Measurements from ENCODE around the gene SLC35F1. TPM values are rescaled to one million over a fixed set of nuclear protein-coding genes. Genes with fewer than 3 reads are reported as not detected.

SLC35F1 gene
- total RNA-seq, 4 donors from 2014 or later: 0.30 to 0.91 (median 0.48) TPM

GRCh38 chr6:118086159-118086558 lies 179.1 kb downstream of the SLC35F1 start:
- intact Hi-C loops (cut with DNase I; ENCODE audit: low total_unique reads): no loop called here
- WGBS, 2 donors: 71 to 77% methylated on average over 2 of the region's 2 CpGs
- no peak overlapping the region for H3K4me3 ChIP-seq (ENCODE audit: low read depth, poor library complexity, severe bottlenecking)

GRCh38 chr6:118092086-118092485 lies 185.0 kb downstream of the SLC35F1 start:
- DNase-seq (ENCODE audit: low spot score in 2 of 2): no peak
- H3K4me3 ChIP-seq (ENCODE audit: low read depth, poor library complexity, severe bottlenecking): no peak overlapping the region
- intact Hi-C loops (cut with DNase I; ENCODE audit: low total_unique reads): no loop called here
- no peak for TF ChIP-seq POLR2A (IDR thresholded peaks at IDR 0.05)
- TF ChIP-seq, protein P1, sequence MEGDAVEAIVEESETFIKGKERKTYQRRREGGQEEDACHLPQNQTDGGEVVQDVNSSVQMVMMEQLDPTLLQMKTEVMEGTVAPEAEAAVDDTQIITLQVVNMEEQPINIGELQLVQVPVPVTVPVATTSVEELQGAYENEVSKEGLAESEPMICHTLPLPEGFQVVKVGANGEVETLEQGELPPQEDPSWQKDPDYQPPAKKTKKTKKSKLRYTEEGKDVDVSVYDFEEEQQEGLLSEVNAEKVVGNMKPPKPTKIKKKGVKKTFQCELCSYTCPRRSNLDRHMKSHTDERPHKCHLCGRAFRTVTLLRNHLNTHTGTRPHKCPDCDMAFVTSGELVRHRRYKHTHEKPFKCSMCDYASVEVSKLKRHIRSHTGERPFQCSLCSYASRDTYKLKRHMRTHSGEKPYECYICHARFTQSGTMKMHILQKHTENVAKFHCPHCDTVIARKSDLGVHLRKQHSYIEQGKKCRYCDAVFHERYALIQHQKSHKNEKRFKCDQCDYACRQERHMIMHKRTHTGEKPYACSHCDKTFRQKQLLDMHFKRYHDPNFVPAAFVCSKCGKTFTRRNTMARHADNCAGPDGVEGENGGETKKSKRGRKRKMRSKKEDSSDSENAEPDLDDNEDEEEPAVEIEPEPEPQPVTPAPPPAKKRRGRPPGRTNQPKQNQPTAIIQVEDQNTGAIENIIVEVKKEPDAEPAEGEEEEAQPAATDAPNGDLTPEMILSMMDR (IDR thresholded peaks at IDR 0.05): no peak

More at GRCh38 chr6:118086159-118086558, 179.1 kb downstream of the SLC35F1 start:
- no peak for DNase-seq (ENCODE audit: low spot score in 2 of 2)
- TF ChIP-seq, protein P1 (IDR thresholded peaks at IDR 0.05): no peak
- no peak for TF ChIP-seq POLR2A (IDR thresholded peaks at IDR 0.05)

DNA sequence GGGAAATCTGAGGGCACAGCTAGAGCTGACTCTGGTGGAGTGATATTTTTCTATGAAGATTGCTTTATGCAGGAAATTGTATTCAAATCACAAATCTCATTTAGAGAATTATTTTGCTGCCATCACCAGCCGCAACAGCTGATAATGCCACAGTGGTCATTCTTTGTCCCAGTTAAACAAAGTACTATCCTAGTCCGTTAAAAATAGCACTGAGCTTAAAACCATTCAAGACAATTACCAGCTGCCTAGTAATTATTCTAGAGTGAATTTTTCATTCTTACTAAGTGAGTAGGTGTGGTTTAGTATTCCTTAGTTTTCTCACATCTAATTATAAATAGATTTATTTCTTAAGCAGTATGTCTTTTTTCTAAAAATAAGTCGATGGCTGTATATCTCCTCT lies 190.5 kb downstream of the SLC35F1 start:
- WGBS, 2 donors: 88 to 89% methylated on average over 3 of the region's 3 CpGs
- intact Hi-C loops (cut with DNase I; ENCODE audit: low total_unique reads): no loop called here
- TF ChIP-seq POLR2A (IDR thresholded peaks at IDR 0.05): no peak
- TF ChIP-seq, protein P1 (IDR thresholded peaks at IDR 0.05): no peak
- no peak for DNase-seq (ENCODE audit: low spot score in 2 of 2)
- no peak overlapping the region for H3K4me3 ChIP-seq (ENCODE audit: low read depth, poor library complexity, severe bottlenecking)

DNA sequence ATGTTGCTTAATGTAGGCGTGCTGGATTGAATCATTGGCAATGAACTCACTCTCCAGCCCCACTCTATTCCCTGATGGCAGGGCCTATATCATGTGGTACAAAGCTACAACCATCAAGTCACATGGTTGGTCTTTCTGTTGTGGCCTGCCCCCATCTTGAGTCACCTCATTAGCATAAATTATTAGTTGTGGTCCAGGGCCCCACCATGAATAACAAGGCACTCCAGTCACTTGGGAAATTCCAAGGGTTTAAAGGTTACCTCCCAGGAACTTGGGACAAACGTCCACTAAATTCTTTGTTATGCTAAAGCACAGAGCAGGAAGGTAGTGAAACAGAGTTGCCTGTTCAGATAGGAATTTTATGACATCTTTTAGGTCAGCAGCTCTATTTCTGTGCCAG lies 193.7 kb downstream of the SLC35F1 start:
- no peak overlapping the region for H3K4me3 ChIP-seq (ENCODE audit: low read depth, poor library complexity, severe bottlenecking)
- TF ChIP-seq, protein P1 (IDR thresholded peaks at IDR 0.05): no peak
- TF ChIP-seq POLR2A (IDR thresholded peaks at IDR 0.05): no peak
- DNase-seq (ENCODE audit: low spot score in 2 of 2): no peak
- intact Hi-C loops (cut with DNase I; ENCODE audit: low total_unique reads): no loop called here
- 60 to 61% methylated on average over 2 of the region's 2 CpGs for WGBS, 2 donors

DNA sequence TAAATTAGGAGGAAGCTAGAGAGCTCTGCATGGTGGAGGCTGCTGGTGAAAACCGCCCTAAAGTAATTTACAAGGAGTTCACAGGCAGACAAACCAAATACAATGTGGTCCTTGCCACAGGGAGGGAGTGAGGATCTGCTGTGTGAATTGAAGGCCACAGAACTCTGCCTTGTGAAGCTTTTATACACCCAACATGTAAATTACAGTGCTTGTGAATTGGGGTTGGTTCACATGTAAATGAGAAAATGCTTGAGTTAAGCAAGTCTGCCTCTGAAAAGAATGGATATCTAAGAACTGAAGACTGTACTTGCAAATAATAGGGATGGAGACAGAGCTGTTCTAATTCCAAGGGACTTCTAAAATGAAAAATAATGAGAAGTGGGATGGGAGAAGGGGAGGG lies 194.2 kb downstream of the SLC35F1 start:
- intact Hi-C loops (cut with DNase I; ENCODE audit: low total_unique reads): no loop called here
- TF ChIP-seq, protein P1 (IDR thresholded peaks at IDR 0.05): no peak
- no peak for TF ChIP-seq POLR2A (IDR thresholded peaks at IDR 0.05)
- DNase-seq (ENCODE audit: low spot score in 2 of 2): no peak
- no peak overlapping the region for H3K4me3 ChIP-seq (ENCODE audit: low read depth, poor library complexity, severe bottlenecking)
- 63 to 75% methylated on average over 1 of the region's 1 CpG for WGBS, 2 donors

- no peak for DNase-seq (ENCODE audit: low spot score in 2 of 2)
- no peak for TF ChIP-seq POLR2A (IDR thresholded peaks at IDR 0.05)
- TF ChIP-seq, protein P1 (IDR thresholded peaks at IDR 0.05): no peak
- no peak overlapping the region for H3K4me3 ChIP-seq (ENCODE audit: low read depth, poor library complexity, severe bottlenecking)
- 41% methylated on average over 4 of the region's 4 CpGs for WGBS, 2 donors
- intact Hi-C loops (cut with DNase I; ENCODE audit: low total_unique reads): no loop called here
Observed at GRCh38 chr6:118101831-118102345, 194.8 kb downstream of the SLC35F1 start.

All from lower leg skin (tissue), 4 donors.